Thyroid gland (tissue), 4 donors: Measurements from ENCODE around the gene KCNK1. TPM values are rescaled to one million over a fixed set of nuclear protein-coding genes. Genes with fewer than 3 reads are reported as not detected.

Experiments used
- DNase-seq, 2 donors: peaks; one replicate each; pipeline ENCODE4 v3.0.0-alpha.2; 2019
- H3K27ac ChIP-seq, 3 donors: fragments of 200-600 bp; sonication (generic); 1 replicate in 2 of 3; 2 replicates in 1 of 3; pipeline ENCODE4 v1.5.1; 2016 to 2019; ENCODE audit warnings: mild to moderate bottlenecking in 1 of 3, moderate library complexity in 1 of 3
- H3K27me3 ChIP-seq: fragments of 200-600 bp; sonication (generic); one replicate; pipeline ENCODE4 v1.5.1; 2019
- H3K36me3 ChIP-seq, 2 donors: fragments of 200-600 bp; sonication (generic); one replicate each; pipeline ENCODE4 v1.5.1; 2016 to 2019
- H3K4me1 ChIP-seq, 2 donors: fragments of 200-600 bp; sonication (generic); one replicate each; pipeline ENCODE4 v1.5.1; 2017 to 2019
- H3K4me3 ChIP-seq, 3 donors: fragments of 200-600 bp; sonication (generic); replicated peaks in 1 of 3; 1 replicate in 2 of 3; 2 replicates in 1 of 3; pipeline ENCODE4 v1.5.1; 2016; ENCODE audit warnings: mild to moderate bottlenecking in 1 of 3
- H3K9me3 ChIP-seq: fragments of 200-600 bp; sonication (generic); one replicate; pipeline ENCODE4 v1.5.1; 2017
- CTCF ChIP-seq, 6 experiments: fragments of 200-600 bp in 3 of 6; fragments of 450-650 bp in 3 of 6; sonication (generic) in 3 of 6; IDR thresholded peaks; one replicate each; pipeline ENCODE4 v1.5.1; 2016 to 2019; ENCODE audit warnings: antibody characterized with exemption in 6 of 6, mild to moderate bottlenecking in 2 of 6, inconsistent platforms in 1 of 6, moderate library complexity in 1 of 6
- POLR2A ChIP-seq, 2 donors: fragments of 450-650 bp; IDR thresholded peaks; one replicate each; pipeline ENCODE4 v1.6.1; 2017; ENCODE audit warnings: antibody characterized with exemption in 2 of 2, mild to moderate bottlenecking in 2 of 2, moderate library complexity in 1 of 2
- WGBS, 2 donors: methylation state at CpG; one replicate each; pipeline ENCODE4 v1.1.5; 2017; 5-methylcytosine and 5-hydroxymethylcytosine counted together
- intact Hi-C: fragments of 100-400 bp; cut with DNase I; formaldehyde crosslinking; loops from one replicate; pipeline ENCODE4 v1.15.1; 2023
- total RNA-seq, 4 donors: library from RNA; depleted of rRNA; stranded (reverse); fragments of >200 nt; gene quantifications; one replicate each; pipeline ENCODE4 v1.2.3, GENCODE V29; 2016

Gene KCNK1
- total RNA-seq, 4 donors from 2014 or later: 6.7 to 8.3 (median 7.6) TPM

- Histone ChIP-seq H3K4me3 (no peak overlapping the region), H3K9me3 (no peaks in the 10 kb centered on the region), H3K4me1 (no peaks in the 10 kb centered on the region), H3K27me3 (no peaks in the 10 kb centered on the region), H3K36me3 (no peaks in the 10 kb centered on the region), H3K27ac (no peak overlapping the region)
- no peak for DNase-seq
- TF ChIP-seq POLR2A (IDR thresholded peaks at IDR 0.05) (no peak), CTCF (IDR thresholded peaks at IDR 0.05) (no peak)
- 86 to 89% methylated on average over 2 of the region's 2 CpGs for WGBS, 2 donors
- intact Hi-C loops: no loop called here
Measured at GRCh38 chr1:233657466-233657865, 43.6 kb downstream of the KCNK1 start.

GRCh38 chr1:233659495-233659894 is 45.6 kb downstream of the KCNK1 start:
- Histone ChIP-seq H3K4me1 (no peaks in the 10 kb centered on the region), H3K4me3 (no peak overlapping the region), H3K27me3 (no peaks in the 10 kb centered on the region), H3K36me3 (no peaks in the 10 kb centered on the region), H3K9me3 (no peaks in the 10 kb centered on the region), H3K27ac (no peak overlapping the region)
- DNase-seq: no peak
- intact Hi-C loops: no loop called here
- 91 to 94% methylated on average over 7 of the region's 7 CpGs for WGBS, 2 donors
- TF ChIP-seq CTCF (IDR thresholded peaks at IDR 0.05) (no peak), POLR2A (IDR thresholded peaks at IDR 0.05) (no peak)

- H3K27me3 ChIP-seq: no peaks in the 10 kb centered on the region
- intact Hi-C loops: no loop called here
- H3K9me3 ChIP-seq: no peaks in the 10 kb centered on the region
- no peaks in the 10 kb centered on the region for H3K4me1 ChIP-seq
- H3K36me3 ChIP-seq: no peaks in the 10 kb centered on the region
- H3K4me3 ChIP-seq: no peak overlapping the region
- 87 to 90% methylated on average over 11 of the region's 11 CpGs for WGBS, 2 donors
- no peak for DNase-seq
- TF ChIP-seq POLR2A (IDR thresholded peaks at IDR 0.05) (no peak), CTCF (IDR thresholded peaks at IDR 0.05) (no peak)
- no peak overlapping the region for H3K27ac ChIP-seq
Measured at GRCh38 chr1:233661376-233662159, 47.7 kb downstream of the KCNK1 start.

GRCh38 chr1:233662575-233663304 is 48.8 kb downstream of the KCNK1 start:
- H3K4me3 ChIP-seq: no peak overlapping the region
- intact Hi-C loops: no loop called here
- H3K9me3 ChIP-seq: no peaks in the 10 kb centered on the region
- no peaks in the 10 kb centered on the region for H3K27me3 ChIP-seq
- no peaks in the 10 kb centered on the region for H3K36me3 ChIP-seq
- H3K4me1 ChIP-seq: no peaks in the 10 kb centered on the region
- TF ChIP-seq CTCF (IDR thresholded peaks at IDR 0.05) (no peak), POLR2A (IDR thresholded peaks at IDR 0.05) (no peak)
- DNase-seq: no peak
- H3K27ac ChIP-seq: no peak overlapping the region
- 93 to 94% methylated on average over 8 of the region's 8 CpGs for WGBS, 2 donors

GRCh38 chr1:233664253-233664652 is 50.3 kb downstream of the KCNK1 start:
- Histone ChIP-seq H3K4me1 (no peaks in the 10 kb centered on the region), H3K9me3 (no peaks in the 10 kb centered on the region), H3K36me3 (no peaks in the 10 kb centered on the region), H3K27me3 (no peaks in the 10 kb centered on the region), H3K27ac (no peak overlapping the region), H3K4me3 (no peak overlapping the region)
- TF ChIP-seq POLR2A (IDR thresholded peaks at IDR 0.05) (no peak), CTCF (IDR thresholded peaks at IDR 0.05) (no peak)
- WGBS, 2 donors: 75 to 79% methylated on average over 5 of the region's 5 CpGs
- DNase-seq: peak in 1 of 2 donors; percentile 2
- intact Hi-C loops: no loop called here
